ENCODE measurements around the gene TCF21.

Gene TCF21

GRCh38 chr6:133918208-133918930 is 29.5 kb downstream of the TCF21 start:
- no peak overlapping the region for H3K4me3 ChIP-seq (ENCODE audit: low read length, poor library complexity, severe bottlenecking)
- H3K79me2 ChIP-seq (ENCODE audit: insufficient read depth, low read length) = no peaks in the 10 kb centered on the region
- H4K20me1 ChIP-seq (ENCODE audit: insufficient read depth, low read length, poor library complexity, severe bottlenecking) = no peaks in the 10 kb centered on the region
- no peak overlapping the region for H3K4me2 ChIP-seq (ENCODE audit: low read depth, low read length, poor library complexity, severe bottlenecking)
- no peaks in the 10 kb centered on the region for H3K27me3 ChIP-seq (ENCODE audit: insufficient read depth, low read length, poor library complexity, severe bottlenecking)
- H3K9ac ChIP-seq (ENCODE audit: low read depth, low read length, poor library complexity, severe bottlenecking) = no peak overlapping the region
- H3K4me1 ChIP-seq (ENCODE audit: insufficient read depth, low read length, poor library complexity, severe bottlenecking) = no peaks in the 10 kb centered on the region
- TF ChIP-seq EZH2phosphoT487 (IDR thresholded peaks at IDR 0.05; ENCODE audit: borderline replicate concordance) (no peak), CTCF (conservative IDR thresholded peaks at IDR 0.05; ENCODE audit: low read length) (no peak)
- H2AFZ ChIP-seq (ENCODE audit: low read length) = 0 out of 2 replicates have a peak overlapping the region, but pooled peaks have one; percentile 43
- H3K36me3 ChIP-seq (ENCODE audit: insufficient read depth, low read length) = no peaks in the 10 kb centered on the region
- no peaks in the 10 kb centered on the region for H3F3A ChIP-seq (ENCODE audit: low read depth)
- no peaks in the 10 kb centered on the region for H3K9me2 ChIP-seq (replicated peaks; ENCODE audit: low read depth, low read length)
- H3K9me3 ChIP-seq (ENCODE audit: insufficient read depth, low read depth, low read length) = no peaks in the 10 kb centered on the region

- TF ChIP-seq EZH2phosphoT487 (IDR thresholded peaks at IDR 0.05; ENCODE audit: borderline replicate concordance) (no peak), CTCF (conservative IDR thresholded peaks at IDR 0.05; ENCODE audit: low read length) (no peak)
- no peaks in the 10 kb centered on the region for H3K9me2 ChIP-seq (replicated peaks; ENCODE audit: low read depth, low read length)
Measured at GRCh38 chr6:133919362-133919761, 30.4 kb downstream of the TCF21 start.

GRCh38 chr6:133921249-133921859 is 32.4 kb downstream of the TCF21 start:
- Histone ChIP-seq H3K79me2 (ENCODE audit: insufficient read depth, low read length) (no peaks in the 10 kb centered on the region), H3K9me2 (replicated peaks; ENCODE audit: low read depth, low read length) (no peaks in the 10 kb centered on the region), H3K4me3 (ENCODE audit: low read length, poor library complexity, severe bottlenecking) (peak overlapping the region; percentile 31), H3K4me2 (ENCODE audit: low read depth, low read length, poor library complexity, severe bottlenecking) (peak overlapping the region; percentile 37), H4K20me1 (ENCODE audit: insufficient read depth, low read length, poor library complexity, severe bottlenecking) (no peaks in the 10 kb centered on the region), H3K27me3 (ENCODE audit: insufficient read depth, low read length, poor library complexity, severe bottlenecking) (no peaks in the 10 kb centered on the region), H3K36me3 (ENCODE audit: insufficient read depth, low read length) (no peaks in the 10 kb centered on the region), H3K9ac (ENCODE audit: low read depth, low read length, poor library complexity, severe bottlenecking) (no peak overlapping the region), H3F3A (ENCODE audit: low read depth) (no peaks in the 10 kb centered on the region), H3K9me3 (ENCODE audit: insufficient read depth, low read depth, low read length) (no peaks in the 10 kb centered on the region), H3K4me1 (ENCODE audit: insufficient read depth, low read length, poor library complexity, severe bottlenecking) (no peaks in the 10 kb centered on the region), H2AFZ (ENCODE audit: low read length) (peak overlapping the region; percentile 25)
- peak; percentile 80 for TF ChIP-seq CTCF (conservative IDR thresholded peaks at IDR 0.05; ENCODE audit: low read length)
- TF ChIP-seq EZH2phosphoT487 (IDR thresholded peaks at IDR 0.05; ENCODE audit: borderline replicate concordance) = no peak

More at GRCh38 chr6:133919362-133919761, 30.4 kb downstream of the TCF21 start:
- no peak overlapping the region for H3K4me3 ChIP-seq (ENCODE audit: low read length, poor library complexity, severe bottlenecking)
- no peaks in the 10 kb centered on the region for H3K79me2 ChIP-seq (ENCODE audit: insufficient read depth, low read length)
- no peak overlapping the region for H3K4me2 ChIP-seq (ENCODE audit: low read depth, low read length, poor library complexity, severe bottlenecking)
- no peaks in the 10 kb centered on the region for H4K20me1 ChIP-seq (ENCODE audit: insufficient read depth, low read length, poor library complexity, severe bottlenecking)
- no peak overlapping the region for H2AFZ ChIP-seq (ENCODE audit: low read length)
- H3K36me3 ChIP-seq (ENCODE audit: insufficient read depth, low read length) = no peaks in the 10 kb centered on the region
- no peaks in the 10 kb centered on the region for H3K4me1 ChIP-seq (ENCODE audit: insufficient read depth, low read length, poor library complexity, severe bottlenecking)
- H3F3A ChIP-seq (ENCODE audit: low read depth) = no peaks in the 10 kb centered on the region
- no peaks in the 10 kb centered on the region for H3K9me3 ChIP-seq (ENCODE audit: insufficient read depth, low read depth, low read length)
- H3K27me3 ChIP-seq (ENCODE audit: insufficient read depth, low read length, poor library complexity, severe bottlenecking) = no peaks in the 10 kb centered on the region
- H3K9ac ChIP-seq (ENCODE audit: low read depth, low read length, poor library complexity, severe bottlenecking) = no peak overlapping the region
